CD14-positive monocyte (primary cell): ENCODE results near the gene C3orf33. TPM values are rescaled to one million over a fixed set of nuclear protein-coding genes. Genes with fewer than 3 reads are reported as not detected.
"Not testable (repeated sequence)": the region's sequence is repeated elsewhere in the genome, so short reads cannot be mapped to it uniquely, and the experiment has no call there.

Experiments used
- DNase-seq, 3 donors: peaks; one replicate each; pipeline ENCODE4 v3.0.0-alpha.2; 2011 to 2022
- H2AFZ ChIP-seq: 2 replicates; pipeline ENCODE4 v1.6.0; 2012; ENCODE audit warnings: mild to moderate bottlenecking, low read depth, low read length, inconsistent platforms; ENCODE audit not compliant: insufficient read depth, poor library complexity, severe bottlenecking
- H3K27ac ChIP-seq, 2 donors: 1 replicate in 1 of 2; 2 replicates in 1 of 2; pipeline ENCODE4 v1.5.1; 2012 to 2013; ENCODE audit warnings: low read length in 2 of 2, control low read depth in 1 of 2, inconsistent platforms in 1 of 2, low read depth in 1 of 2, mild to moderate bottlenecking in 1 of 2
- H3K27me3 ChIP-seq, 2 donors: one replicate each; pipeline versions ENCODE4 v1.6.0 to v1.6.1; 2011 to 2013; ENCODE audit warnings: low read length in 2 of 2; ENCODE audit not compliant: control insufficient read depth in 2 of 2, insufficient read depth in 2 of 2
- H3K36me3 ChIP-seq, 2 donors: replicated peaks in 1 of 2; 1 replicate in 1 of 2; 2 replicates in 1 of 2; pipeline versions ENCODE4 v1.5.1 to v1.6.1; 2012 to 2013; ENCODE audit warnings: low read length in 2 of 2, control low read depth in 1 of 2, inconsistent platforms in 1 of 2, mild to moderate bottlenecking in 1 of 2; ENCODE audit not compliant: insufficient read depth in 2 of 2, control insufficient read depth in 1 of 2
- H3K4me1 ChIP-seq, 2 donors: 1 replicate in 1 of 2; 2 replicates in 1 of 2; pipeline versions ENCODE4 v1.5.1 to v1.6.1; 2012 to 2013; ENCODE audit warnings: low read length in 2 of 2, control low read depth in 1 of 2, inconsistent platforms in 1 of 2, mild to moderate bottlenecking in 1 of 2, moderate library complexity in 1 of 2; ENCODE audit not compliant: insufficient read depth in 2 of 2, control insufficient read depth in 1 of 2
- H3K4me2 ChIP-seq: replicated peaks from 2 replicates; pipeline ENCODE3; 2012; ENCODE audit warnings: low read length, moderate library complexity, mild to moderate bottlenecking; ENCODE audit not compliant: poor library complexity, severe bottlenecking; ENCODE audit errors: extremely low read depth
- H3K4me3 ChIP-seq, 3 experiments: fragments of 200-600 bp in 1 of 3; sonication (generic) in 1 of 3; replicated peaks in 1 of 3; 1 replicate in 2 of 3; 2 replicates in 1 of 3; pipeline ENCODE4 v1.5.1; 2011 to 2013; ENCODE audit warnings: low read length in 3 of 3, mild to moderate bottlenecking in 3 of 3, control low read depth in 2 of 3, low read depth in 2 of 3, inconsistent platforms in 1 of 3, moderate library complexity in 1 of 3
- H3K79me2 ChIP-seq: 2 replicates; pipeline ENCODE4 v1.6.0; 2012; ENCODE audit warnings: mild to moderate bottlenecking, control low read depth, inconsistent platforms, low read length, moderate library complexity; ENCODE audit not compliant: insufficient read depth
- H3K9ac ChIP-seq: 2 replicates; pipeline ENCODE4 v1.6.0; 2017; ENCODE audit warnings: low read length, mild to moderate bottlenecking; ENCODE audit not compliant: insufficient read depth, poor library complexity, severe bottlenecking
- H3K9me3 ChIP-seq, 2 donors: replicated peaks in 1 of 2; 1 replicate in 1 of 2; 2 replicates in 1 of 2; pipeline versions ENCODE4 v1.5.1 to v1.6.1; 2012 to 2013; ENCODE audit warnings: low read length in 2 of 2, control low read depth in 1 of 2; ENCODE audit not compliant: control insufficient read depth in 1 of 2, insufficient read depth in 1 of 2
- H4K20me1 ChIP-seq: 2 replicates; pipeline ENCODE4 v1.6.0; 2012; ENCODE audit warnings: mild to moderate bottlenecking, low read length, control low read depth, moderate library complexity; ENCODE audit not compliant: insufficient read depth
- H3K27ac Mint-ChIP-seq, 7 donors: one replicate each; pipeline ENCODE4 v1.8.0; 2020; ENCODE audit warnings: mild to moderate bottlenecking in 7 of 7, mixed read lengths in 7 of 7, moderate library complexity in 6 of 7, inconsistent platforms in 2 of 7
- H3K27me3 Mint-ChIP-seq, 3 donors: one replicate each; pipeline ENCODE4 v1.8.0; 2021 to 2022; ENCODE audit warnings: low read depth in 3 of 3, mild to moderate bottlenecking in 3 of 3, mixed read lengths in 3 of 3, moderate library complexity in 3 of 3, inconsistent platforms in 1 of 3
- H3K36me3 Mint-ChIP-seq, 2 donors: one replicate each; pipeline ENCODE4 v1.8.0; 2020; ENCODE audit warnings: mixed read lengths in 2 of 2, inconsistent platforms in 1 of 2, mild to moderate bottlenecking in 1 of 2
- H3K4me1 Mint-ChIP-seq: one replicate; pipeline ENCODE4 v1.8.0; 2020; ENCODE audit warnings: mild to moderate bottlenecking, mixed read lengths
- H3K4me3 Mint-ChIP-seq, 2 donors: one replicate each; pipeline ENCODE4 v1.8.0; 2020; ENCODE audit warnings: mild to moderate bottlenecking in 2 of 2, mixed read lengths in 2 of 2, moderate library complexity in 1 of 2
- H3K9me3 Mint-ChIP-seq, 7 donors: one replicate each; pipeline ENCODE4 v1.8.0; 2020 to 2022; ENCODE audit warnings: mixed read lengths in 7 of 7, mild to moderate bottlenecking in 6 of 7, moderate library complexity in 6 of 7, inconsistent platforms in 2 of 7
- CTCF ChIP-seq: fragments of 200-600 bp; IDR thresholded peaks from one replicate; pipeline ENCODE4 v1.8.0; 2022; ENCODE audit warnings: antibody characterized with exemption, mild to moderate bottlenecking
- WGBS: methylation state at CpG from one replicate; pipeline ENCODE4 v1.1.5; 2013; ENCODE audit warnings: missing lambda C conversion rate; ENCODE audit not compliant: insufficient coverage; 5-methylcytosine and 5-hydroxymethylcytosine counted together
- intact Hi-C, 2 donors: fragments of 100-400 bp; cut with micrococcal nuclease; formaldehyde crosslinking; loops; one replicate each; pipeline versions ENCODE4 v1.15.0 to v1.15.1; 2023
- polyA plus RNA-seq, 3 donors: library from polyadenylated mRNA; depleted of rRNA in 1 of 3; unstranded in 2 of 3; stranded (reverse) in 1 of 3; fragments of 300-500 nt in 2 of 3; fragments of >200 nt in 1 of 3; fragmentation: Illumina TruSeq in 2 of 3; gene quantifications; 1 replicate in 2 of 3; 2 replicates in 1 of 3; pipeline ENCODE4 v1.2.3, GENCODE V29; 2012 to 2021

Gene C3orf33
- polyA plus RNA-seq, 3 donors, result 0.34 to 0.97 (median 0.49) TPM

- Histone ChIP-seq H3K4me1 (peaks cover 37 to 42% of the 10 kb centered on the region in 2 donors), H3K36me3 (no peaks in the 10 kb centered on the region), H2AFZ (peak overlapping the region; percentile 82), H3K79me2 (peaks cover 54% of the 10 kb centered on the region), H3K4me2 (peak overlapping the region; percentile 94), H4K20me1 (peaks cover 32% of the 10 kb centered on the region), H3K9me3 (no peaks in the 10 kb centered on the region), H3K9ac (peak overlapping the region; percentile 94), H3K27ac (peak overlapping the region; percentile 97 to 98), H3K4me3 (peak overlapping the region; percentile 66 to 94 (median 66)), H3K27me3 (no peaks in the 10 kb centered on the region)
- peak overlapping the region; percentile 99 to 100 (median 100) for H3K27ac Mint-ChIP-seq
- peak in 1 of 3 donors; percentile 33 for DNase-seq
- peaks cover 0 to 2% (median 1%) of the 10 kb centered on the region in 3 donors for H3K27me3 Mint-ChIP-seq
- H3K4me1 Mint-ChIP-seq, result peaks cover 45% of the 10 kb centered on the region
- 2% methylated on average over 44 of the region's 45 CpGs for WGBS
- intact Hi-C loops, result loop anchor here in 1 of 2 donors (2.0 kb wide), 1 partner anchor 17 kb away; the partner anchor contains the start of gene GMPS
- H3K4me3 Mint-ChIP-seq, result peak overlapping the region; percentile 98 to 99
- TF ChIP-seq CTCF, result no peak
- peaks cover 0 to 4% (median 0%) of the 10 kb centered on the region in 7 donors for H3K9me3 Mint-ChIP-seq
- H3K36me3 Mint-ChIP-seq, result peaks cover 2 to 14% of the 10 kb centered on the region in 2 donors
Measured at GRCh38 chr3:155853214-155854140, 47.4 kb upstream of the C3orf33 start.

DNA sequence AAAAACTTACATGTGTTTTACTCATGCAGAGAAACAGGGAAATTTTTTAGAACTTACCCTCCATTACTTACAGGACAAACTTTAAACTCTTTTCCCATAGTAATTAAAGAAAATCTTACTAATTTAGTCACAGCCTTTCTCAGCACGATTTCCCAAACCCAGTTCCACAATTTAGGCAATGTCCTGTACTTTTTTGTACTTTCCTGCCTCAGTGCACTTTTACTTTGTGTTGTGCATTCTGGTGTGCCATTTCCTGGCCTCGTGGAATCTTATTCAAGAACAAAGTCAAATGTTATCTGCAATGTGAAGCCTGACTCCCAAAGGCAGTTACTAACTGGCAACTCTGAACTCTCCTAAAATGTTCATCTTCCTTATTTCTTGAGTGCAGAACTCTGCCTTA, 46.3 kb upstream of the C3orf33 start:
- Mint-ChIP-seq H3K9me3 (peaks cover 0 to 4% (median 0%) of the 10 kb centered on the region in 7 donors), H3K4me3 (peak overlapping the region; percentile 98 to 99), H3K27me3 (no peaks in the 10 kb centered on the region), H3K4me1 (peaks cover 53% of the 10 kb centered on the region), H3K27ac (peak overlapping the region in 5 of 7 donors; percentile 3 to 100 (median 54)), H3K36me3 (peaks cover 6 to 20% of the 10 kb centered on the region in 2 donors)
- TF ChIP-seq CTCF, result no peak
- peak overlapping the region; percentile 82 for H2AFZ ChIP-seq
- peaks cover 40% of the 10 kb centered on the region for H4K20me1 ChIP-seq
- H3K79me2 ChIP-seq, result peaks cover 63% of the 10 kb centered on the region
- H3K27ac ChIP-seq, result peak overlapping the region in 1 of 2 donors; percentile 98
- DNase-seq, result peak in 1 of 3 donors; percentile 12
- peaks cover 0 to 6% of the 10 kb centered on the region in 2 donors for H3K36me3 ChIP-seq
- H3K4me1 ChIP-seq, result peaks cover 37 to 42% of the 10 kb centered on the region in 2 donors
- H3K4me2 ChIP-seq, result peak overlapping the region; percentile 94
- no peaks in the 10 kb centered on the region for H3K9me3 ChIP-seq
- peak overlapping the region; percentile 94 for H3K9ac ChIP-seq
- no peaks in the 10 kb centered on the region for H3K27me3 ChIP-seq
- WGBS, result 14% methylated on average over 1 of the region's 2 CpGs
- intact Hi-C loops, result no loop called here
- H3K4me3 ChIP-seq, result peak overlapping the region; percentile 17 to 94 (median 66)

DNA sequence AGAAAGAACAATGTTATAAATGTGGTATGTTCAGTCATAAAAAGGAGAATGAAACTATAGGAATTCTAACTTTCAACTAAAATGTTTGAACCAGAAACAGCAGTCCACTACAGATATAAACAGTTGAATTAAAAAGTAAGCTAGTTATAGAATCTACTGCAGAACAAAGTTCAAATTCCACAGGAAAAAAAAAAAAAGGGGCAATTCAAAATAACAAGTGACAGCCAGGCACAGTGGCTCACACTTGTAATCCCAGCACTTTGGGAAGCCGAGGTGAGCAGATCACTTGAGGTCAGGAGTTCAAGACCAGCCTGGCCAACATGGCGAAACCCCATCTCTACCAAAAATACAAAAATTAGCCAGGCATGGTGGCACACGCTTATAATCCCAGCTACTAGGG, 43.3 kb upstream of the C3orf33 start:
- peak overlapping the region in 1 of 2 donors; percentile 30 for H3K4me3 Mint-ChIP-seq
- H3K36me3 Mint-ChIP-seq, result peaks cover 6 to 29% of the 10 kb centered on the region in 2 donors
- H3K9ac ChIP-seq, intact Hi-C loops, H2AFZ ChIP-seq, H3K4me3 ChIP-seq, H3K27me3 Mint-ChIP-seq, H3K27ac ChIP-seq, DNase-seq, H3K4me2 ChIP-seq, H3K27me3 ChIP-seq, H3K9me3 ChIP-seq, H3K9me3 Mint-ChIP-seq: not testable (repeated sequence)
- peaks cover 60% of the 10 kb centered on the region for H3K4me1 Mint-ChIP-seq
- H4K20me1 ChIP-seq, result peaks cover 53% of the 10 kb centered on the region
- H3K36me3 ChIP-seq, result peaks cover 0 to 12% of the 10 kb centered on the region in 2 donors
- WGBS, result no CpG with 5 or more reads among the region's 3 CpGs
- peaks cover 32 to 35% of the 10 kb centered on the region in 2 donors for H3K4me1 ChIP-seq
- H3K27ac Mint-ChIP-seq, result peak overlapping the region in 2 of 7 donors; percentile 6 to 23
- peaks cover 89% of the 10 kb centered on the region for H3K79me2 ChIP-seq
